Progenitor cell of endocrine pancreas (in vitro differentiated cells): Measurements from ENCODE around the gene SLC26A8. TPM values are rescaled to one million over a fixed set of nuclear protein-coding genes. Genes with fewer than 3 reads are reported as not detected.
A peak's percentile ranks its signal among the peaks of the same experiment; 100 is the strongest.

ENCODE experiments used
- DNase-seq: peaks from one replicate; pipeline ENCODE4 v3.0.0; 2021; ENCODE audit warnings: low spot score; ENCODE audit not compliant: unreplicated experiment
- H3K27ac Mint-ChIP-seq: 2 replicates; pipeline ENCODE4 v1.8.0; 2021; ENCODE audit warnings: mild to moderate bottlenecking, moderate library complexity, mixed read lengths
- H3K27me3 Mint-ChIP-seq: 2 replicates; pipeline ENCODE4 v1.8.0; 2021; ENCODE audit warnings: mixed read lengths
- H3K36me3 Mint-ChIP-seq: 2 replicates; pipeline ENCODE4 v1.8.0; 2022; ENCODE audit warnings: mixed read lengths; ENCODE audit not compliant: insufficient read depth
- H3K4me1 Mint-ChIP-seq: 2 replicates; pipeline ENCODE4 v1.8.0; 2021; ENCODE audit warnings: low read depth, mixed read lengths
- H3K4me3 Mint-ChIP-seq: 2 replicates; pipeline ENCODE4 v1.8.0; 2021; ENCODE audit warnings: low read depth, mild to moderate bottlenecking, moderate library complexity, mixed read lengths
- H3K9me3 Mint-ChIP-seq: 2 replicates; pipeline ENCODE4 v1.8.0; 2021; ENCODE audit warnings: low read depth, mixed read lengths
- CTCF ChIP-seq: fragments of 200-600 bp; sonication (generic); IDR thresholded peaks from one replicate; pipeline ENCODE4 v1.5.0; 2021; ENCODE audit warnings: antibody characterized with exemption, mild to moderate bottlenecking; ENCODE audit not compliant: unreplicated experiment
- long read RNA-seq: library from polyadenylated mRNA; unstranded; transcript quantifications from one replicate; pipeline ENCODE4 v2.0.0, GENCODE V29; 2020
- total RNA-seq: library from RNA; stranded (reverse); gene quantifications from 2 replicates; pipeline ENCODE4 v1.2.1, GENCODE V29; 2021

SLC26A8 gene
- total RNA-seq, result not detected in 2 replicates
- long read RNA-seq, partial matches to known transcripts, result 1 of 2 reads
- long read RNA-seq, other reads (novel, unspliced or antisense), result 0 of 2 reads

DNA sequence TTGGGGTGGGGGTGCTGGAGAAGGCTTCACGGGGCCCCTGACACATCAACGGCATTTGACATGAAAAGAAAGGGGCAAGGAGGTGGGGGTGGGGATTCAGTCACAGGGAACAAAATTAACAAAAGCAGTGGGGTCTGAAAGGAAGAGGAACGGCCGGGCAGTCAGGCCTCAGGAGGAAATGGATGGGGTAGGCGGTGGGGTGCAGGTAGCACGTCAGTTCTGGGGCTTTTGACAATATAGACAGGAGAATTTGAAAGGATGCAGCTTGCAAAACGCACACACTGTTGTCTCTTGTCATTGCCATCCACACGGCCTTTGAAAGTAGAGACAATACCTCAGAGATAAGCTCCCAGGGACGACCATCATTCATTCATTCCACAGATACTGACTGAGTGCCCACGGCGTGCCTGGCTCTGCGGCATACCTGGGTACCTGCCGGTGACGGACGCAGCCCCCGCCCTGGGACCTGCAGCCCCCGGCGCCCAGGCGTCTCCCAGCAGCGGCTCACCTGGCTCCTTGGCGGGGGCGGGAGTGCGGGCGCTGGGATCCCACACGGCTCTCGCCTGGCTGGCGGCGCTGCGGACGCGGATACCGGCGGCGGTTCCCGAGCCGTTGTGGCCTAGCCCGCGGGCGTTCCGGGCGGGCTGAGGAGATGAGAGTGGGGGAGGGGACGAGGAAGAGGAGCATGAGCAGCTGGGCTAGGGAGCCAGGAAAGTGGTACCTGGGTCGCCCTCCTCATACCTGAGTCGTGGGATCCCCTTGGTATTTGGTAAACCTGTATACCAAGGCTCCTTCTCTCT is at the start of gene SLC26A8:
Gene SLC26A8 (minus strand): TSS at position 646 of the 800 bp plus-strand sequence. CDS start 4,934 bp downstream, outside the sequence.
- Mint-ChIP-seq H3K4me1 (peaks cover 23% of the 10 kb centered on the region), H3K27me3 (peaks cover 17% of the 10 kb centered on the region), H3K4me3 (peak within 1 kb of the TSS; percentile 48), H3K27ac (no peak within 1 kb of the TSS), H3K9me3 (no peaks in the 10 kb centered on the region), H3K36me3 (no peaks in the 10 kb centered on the region)
- DNase-seq, result peak; percentile 10
- TF ChIP-seq CTCF, result no peak

DNA sequence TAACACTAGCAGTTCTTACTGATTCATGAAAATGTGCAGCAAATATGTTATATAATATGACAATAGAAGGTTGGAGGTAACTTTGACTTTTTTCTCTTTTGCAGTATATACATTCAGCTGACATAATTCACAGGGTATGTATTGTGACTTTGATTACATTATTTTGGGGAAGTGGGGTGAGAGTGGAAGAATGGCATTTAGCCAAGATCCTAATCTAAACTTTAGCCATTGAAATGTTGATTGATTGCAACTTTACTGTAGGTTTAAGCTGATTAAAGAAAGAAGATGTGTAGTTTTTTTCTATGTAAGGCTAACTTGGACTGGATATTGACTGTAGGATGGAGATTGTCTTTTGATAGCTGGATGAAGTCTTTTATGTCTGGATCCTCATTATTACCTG is 49.1 kb upstream of the SLC26A8 start:
- Mint-ChIP-seq H3K4me1 (peaks cover 7% of the 10 kb centered on the region), H3K27ac (no peak overlapping the region), H3K9me3 (no peaks in the 10 kb centered on the region), H3K4me3 (no peak overlapping the region), H3K27me3 (no peaks in the 10 kb centered on the region), H3K36me3 (peaks cover 3% of the 10 kb centered on the region)
- no peak for DNase-seq
- TF ChIP-seq CTCF, result no peak

DNA sequence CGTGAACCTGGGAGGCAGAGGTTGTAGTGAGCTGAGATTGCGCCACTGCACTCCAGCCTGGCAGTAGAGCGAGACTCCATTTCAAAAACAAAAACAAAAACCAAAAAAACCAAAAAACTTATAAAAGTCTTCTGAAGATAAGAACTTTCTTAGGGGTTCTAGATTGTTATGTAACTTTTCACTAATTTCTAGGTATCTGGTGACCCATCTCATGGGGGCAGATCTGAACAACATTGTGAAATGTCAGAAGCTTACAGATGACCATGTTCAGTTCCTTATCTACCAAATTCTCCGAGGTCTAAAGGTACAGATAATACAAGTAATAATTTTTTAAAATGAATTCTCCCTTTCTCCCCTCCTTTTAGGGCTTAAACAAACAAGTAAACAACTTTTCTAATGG is 48.2 kb upstream of the SLC26A8 start:
- no peak for TF ChIP-seq CTCF
- no peak overlapping the region for H3K4me3 Mint-ChIP-seq
- H3K27me3 Mint-ChIP-seq, result no peaks in the 10 kb centered on the region
- DNase-seq, result no peak
- peaks cover 3% of the 10 kb centered on the region for H3K36me3 Mint-ChIP-seq
- H3K4me1 Mint-ChIP-seq, result peaks cover 14% of the 10 kb centered on the region
- H3K27ac Mint-ChIP-seq, result no peak overlapping the region
- no peaks in the 10 kb centered on the region for H3K9me3 Mint-ChIP-seq

DNA sequence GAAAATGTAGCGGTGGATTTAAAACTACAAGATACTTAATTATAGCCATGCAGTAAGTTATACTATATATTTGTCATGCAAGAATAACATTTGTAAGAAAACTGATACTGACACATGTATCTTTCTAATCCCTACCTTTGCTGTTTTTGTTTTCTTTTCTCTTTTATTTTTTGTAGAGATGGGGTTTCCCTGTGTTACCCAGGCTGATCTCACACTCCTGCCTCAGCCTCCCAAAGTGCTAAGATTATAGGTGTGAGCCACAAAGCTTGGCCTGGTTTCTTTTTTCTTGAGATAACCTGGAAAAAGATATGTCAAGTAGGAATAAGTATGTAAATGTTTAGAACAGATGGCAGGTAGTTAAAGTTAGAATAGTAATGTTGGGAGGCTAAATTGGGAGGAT is 47.3 kb upstream of the SLC26A8 start:
- no peaks in the 10 kb centered on the region for H3K27me3 Mint-ChIP-seq
- H3K27ac Mint-ChIP-seq, result no peak overlapping the region
- H3K4me1 Mint-ChIP-seq, result peaks cover 20% of the 10 kb centered on the region
- H3K9me3 Mint-ChIP-seq, result no peaks in the 10 kb centered on the region
- DNase-seq, result no peak
- no peak overlapping the region for H3K4me3 Mint-ChIP-seq
- peaks cover 2% of the 10 kb centered on the region for H3K36me3 Mint-ChIP-seq
- TF ChIP-seq CTCF, result no peak

GRCh38 chr6:36071281-36071680 is 46.8 kb upstream of the SLC26A8 start:
- Mint-ChIP-seq H3K4me1 (peaks cover 24% of the 10 kb centered on the region), H3K9me3 (no peaks in the 10 kb centered on the region), H3K27me3 (no peaks in the 10 kb centered on the region), H3K27ac (no peak overlapping the region), H3K36me3 (peaks cover 2% of the 10 kb centered on the region), H3K4me3 (no peak overlapping the region)
- no peak for TF ChIP-seq CTCF
- no peak for DNase-seq
